HFFc6 (cell line): Measurements from ENCODE around the gene AMMECR1. TPM values are rescaled to one million over a fixed set of nuclear protein-coding genes. Genes with fewer than 3 reads are reported as not detected.

Experiments
- DNase-seq: peaks from one replicate; pipeline ENCODE4 v3.0.0-alpha.2; 2018
- H3K27ac Mint-ChIP-seq: 2 replicates; pipeline ENCODE4 v1.8.0; 2020; ENCODE audit warnings: mild to moderate bottlenecking, mixed read lengths
- H3K27me3 Mint-ChIP-seq: 2 replicates; pipeline ENCODE4 v1.8.0; 2021; ENCODE audit warnings: mild to moderate bottlenecking, moderate library complexity, mixed read lengths; ENCODE audit not compliant: insufficient read depth
- H3K36me3 Mint-ChIP-seq: 2 replicates; pipeline ENCODE4 v1.8.0; 2021; ENCODE audit warnings: low read depth, mixed read lengths
- H3K4me1 Mint-ChIP-seq: 2 replicates; pipeline ENCODE4 v1.8.0; 2020; ENCODE audit warnings: low read depth, mixed read lengths
- H3K4me3 Mint-ChIP-seq: 2 replicates; pipeline ENCODE4 v1.8.0; 2020; ENCODE audit warnings: mild to moderate bottlenecking, moderate library complexity, mixed read lengths
- H3K9me3 Mint-ChIP-seq: 2 replicates; pipeline ENCODE4 v1.8.0; 2020; ENCODE audit warnings: mild to moderate bottlenecking, mixed read lengths
- CTCF ChIP-seq: fragments of 200-600 bp; sonication (generic); IDR thresholded peaks from 2 replicates; pipeline ENCODE4 v1.5.0; 2021; ENCODE audit warnings: antibody characterized with exemption, mild to moderate bottlenecking
- total RNA-seq, 6 experiments: library from RNA; stranded (reverse); fragmentation: NEBNext Ultra II Directional; extraction: Animal tissue kit (Norgen Biotek cat#: 25700); gene quantifications; 2 replicates in 1 of 6; 3 replicates in 5 of 6; pipeline ENCODE4 v1.2.3, GENCODE V29; 2021

Gene AMMECR1
- total RNA-seq, 6 experiments from 2014 or later, result 10.1 to 13.4 (median 11.7) TPM

GRCh38 chrX:110163488-110163887 lies 154.4 kb downstream of the AMMECR1 start:
- Mint-ChIP-seq H3K4me3 (no peak overlapping the region), H3K27me3 (no peaks in the 10 kb centered on the region), H3K9me3 (no peaks in the 10 kb centered on the region), H3K36me3 (no peaks in the 10 kb centered on the region), H3K4me1 (peaks cover 32% of the 10 kb centered on the region), H3K27ac (no peak overlapping the region)
- DNase-seq, result no peak
- no peak for TF ChIP-seq CTCF

- H3K27ac Mint-ChIP-seq, result no peak overlapping the region
- DNase-seq, result no peak
- TF ChIP-seq CTCF, result no peak
- H3K36me3 Mint-ChIP-seq, result no peaks in the 10 kb centered on the region
- peaks cover 26% of the 10 kb centered on the region for H3K4me1 Mint-ChIP-seq
- no peaks in the 10 kb centered on the region for H3K27me3 Mint-ChIP-seq
- no peaks in the 10 kb centered on the region for H3K9me3 Mint-ChIP-seq
- H3K4me3 Mint-ChIP-seq, result no peak overlapping the region
Measured at GRCh38 chrX:110162867-110163266, 155.0 kb downstream of the AMMECR1 start.

DNA sequence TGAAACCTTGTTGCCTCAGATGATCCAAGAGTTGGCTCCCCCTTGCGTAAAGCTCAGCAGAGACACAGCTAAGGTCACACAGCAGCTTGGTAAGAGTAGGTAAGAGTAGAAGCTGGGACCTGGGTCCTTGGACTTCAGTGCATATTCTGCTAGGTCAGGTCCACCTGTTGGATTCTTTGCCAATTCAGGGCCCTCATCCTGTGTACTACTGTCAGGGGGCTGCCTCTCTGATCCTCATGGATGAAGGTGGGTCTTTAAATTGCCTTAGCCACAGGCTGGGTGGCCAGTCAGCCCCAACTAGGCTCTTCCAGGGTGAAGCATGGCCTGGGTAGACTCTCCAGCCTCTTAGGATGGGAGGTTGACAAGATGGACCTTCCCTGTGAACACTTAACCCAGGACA lies 155.8 kb downstream of the AMMECR1 start:
- Mint-ChIP-seq H3K9me3 (no peaks in the 10 kb centered on the region), H3K27ac (no peak overlapping the region), H3K4me3 (no peak overlapping the region), H3K27me3 (no peaks in the 10 kb centered on the region), H3K36me3 (no peaks in the 10 kb centered on the region), H3K4me1 (peaks cover 20% of the 10 kb centered on the region)
- DNase-seq, result no peak
- no peak for TF ChIP-seq CTCF

DNA sequence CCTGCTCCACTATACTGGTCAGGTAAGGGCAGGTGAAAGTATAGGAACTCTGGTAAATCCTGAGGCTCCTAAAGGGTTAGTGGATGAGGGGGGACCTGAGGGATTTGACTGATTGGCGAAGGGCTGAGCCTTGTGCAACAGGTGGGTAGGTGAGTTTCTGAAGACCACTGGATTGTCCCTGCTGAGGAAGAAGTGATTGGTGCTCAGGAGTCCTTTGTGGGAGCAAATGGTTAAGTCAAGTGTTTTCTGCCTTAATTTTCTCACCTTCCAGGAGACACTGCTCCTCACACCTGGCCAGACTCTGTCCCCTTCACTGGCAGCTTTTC lies 156.6 kb downstream of the AMMECR1 start:
- H3K9me3 Mint-ChIP-seq, result no peaks in the 10 kb centered on the region
- no peak for DNase-seq
- peaks cover 20% of the 10 kb centered on the region for H3K4me1 Mint-ChIP-seq
- no peaks in the 10 kb centered on the region for H3K27me3 Mint-ChIP-seq
- no peak for TF ChIP-seq CTCF
- H3K36me3 Mint-ChIP-seq, result no peaks in the 10 kb centered on the region
- no peak overlapping the region; the same call in 1 of the 2 replicates for H3K27ac Mint-ChIP-seq
- no peak overlapping the region for H3K4me3 Mint-ChIP-seq

GRCh38 chrX:110159865-110160264 lies 158.0 kb downstream of the AMMECR1 start:
- H3K4me1 Mint-ChIP-seq, result peaks cover 20% of the 10 kb centered on the region
- H3K36me3 Mint-ChIP-seq, result no peaks in the 10 kb centered on the region
- no peak overlapping the region for H3K4me3 Mint-ChIP-seq
- TF ChIP-seq CTCF, result no peak
- DNase-seq, result no peak
- H3K27me3 Mint-ChIP-seq, result no peaks in the 10 kb centered on the region
- no peaks in the 10 kb centered on the region for H3K9me3 Mint-ChIP-seq
- no peak overlapping the region; the same call in 1 of the 2 replicates for H3K27ac Mint-ChIP-seq

DNA sequence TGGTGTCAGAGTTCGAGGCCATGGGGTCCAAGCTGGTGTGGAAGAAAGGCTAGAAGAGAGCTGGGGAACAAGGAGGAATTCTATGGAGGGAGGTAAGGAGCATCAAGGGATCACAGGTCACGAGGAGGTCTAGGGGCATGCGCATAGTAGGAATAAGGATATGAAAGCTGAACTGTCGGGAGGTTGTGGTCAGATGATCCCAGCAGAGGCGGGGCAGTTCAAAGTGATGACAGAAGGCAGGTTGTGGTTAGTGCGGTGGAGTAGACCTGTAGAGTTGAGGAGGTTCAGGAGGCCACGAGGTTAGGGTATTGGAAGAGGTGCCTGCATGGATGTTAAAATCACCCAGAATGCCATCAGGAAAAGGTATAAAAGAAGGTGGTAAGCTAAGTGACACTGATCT lies 158.7 kb downstream of the AMMECR1 start:
- Mint-ChIP-seq H3K36me3 (no peaks in the 10 kb centered on the region), H3K9me3 (no peaks in the 10 kb centered on the region), H3K27me3 (no peaks in the 10 kb centered on the region), H3K4me3 (no peak overlapping the region), H3K27ac (peak overlapping the region; percentile 56), H3K4me1 (peaks cover 20% of the 10 kb centered on the region)
- no peak for TF ChIP-seq CTCF
- no peak for DNase-seq
